B cell (primary cell): Measurements from ENCODE around the gene ZFAND2A. TPM values are rescaled to one million over a fixed set of nuclear protein-coding genes. Genes with fewer than 3 reads are reported as not detected.
A peak's percentile ranks its signal among the peaks of the same experiment; 100 is the strongest.

Experiments
- ATAC-seq: fragments of 200-7000 bp; cut with Tn5 transposase; one replicate; pipeline ENCODE4 v1.10.0; 2021; ENCODE audit warnings: low read depth, mild to moderate bottlenecking, moderate number of reproducible peaks, moderate library complexity
- CTCF ChIA-PET: fragments of 350-600 bp; sonication (Branson Sonifier 250); formaldehyde crosslinking; loops from one replicate; lab custom pipeline; 2021; ENCODE audit warnings: antibody characterized with exemption, inconsistent platforms; lab: Charles Lee
- POLR2A ChIA-PET: fragments of 350-600 bp; sonication (Branson Sonifier 250); formaldehyde crosslinking; loops from one replicate; lab custom pipeline; 2021; ENCODE audit warnings: antibody characterized with exemption; lab: Charles Lee
- DNase-seq: peaks from one replicate; pipeline ENCODE4 v3.0.0; 2013
- H2AFZ ChIP-seq: 2 replicates; pipeline ENCODE4 v1.6.1; 2012; ENCODE audit warnings: mild to moderate bottlenecking, low read depth, low read length; ENCODE audit not compliant: insufficient read depth, poor library complexity, severe bottlenecking
- H3K27ac ChIP-seq, 2 donors: 1 replicate in 1 of 2; 2 replicates in 1 of 2; pipeline ENCODE4 v1.5.1; 2012 to 2013; ENCODE audit warnings: low read length in 2 of 2, mild to moderate bottlenecking in 2 of 2, moderate library complexity in 1 of 2
- H3K27me3 ChIP-seq, 4 experiments: fragments of 200-600 bp in 1 of 4; sonication (generic) in 1 of 4; replicated peaks in 1 of 4; 1 replicate in 2 of 4; 2 replicates in 2 of 4; pipeline versions ENCODE4 v1.6.1 to v1.7.0; 2013 to 2016; ENCODE audit warnings: low read length in 3 of 4, mild to moderate bottlenecking in 2 of 4, mixed read lengths in 1 of 4, moderate library complexity in 1 of 4; ENCODE audit not compliant: insufficient read depth in 4 of 4, control insufficient read depth in 3 of 4; ENCODE audit errors: control extremely low read depth in 1 of 4
- H3K36me3 ChIP-seq, 2 experiments: replicated peaks in 1 of 2; 1 replicate in 1 of 2; 2 replicates in 1 of 2; pipeline versions ENCODE4 v1.6.1 to v1.7.1; 2013; ENCODE audit warnings: low read length in 1 of 2; ENCODE audit not compliant: insufficient read depth in 2 of 2, control insufficient read depth in 1 of 2; ENCODE audit errors: control extremely low read depth in 1 of 2, extremely low read depth in 1 of 2
- H3K4me1 ChIP-seq, 2 donors: fragments of 200-600 bp in 1 of 2; sonication (generic) in 1 of 2; 1 replicate in 1 of 2; 2 replicates in 1 of 2; pipeline versions ENCODE4 v1.5.1 to v1.6.1; 2013 to 2017; ENCODE audit warnings: low read length in 2 of 2; ENCODE audit not compliant: control insufficient read depth in 2 of 2, insufficient read depth in 2 of 2
- H3K4me2 ChIP-seq: replicated peaks from 2 replicates; pipeline ENCODE3; 2012; ENCODE audit warnings: mild to moderate bottlenecking, low read depth, low read length; ENCODE audit not compliant: poor library complexity, severe bottlenecking
- H3K4me3 ChIP-seq, 5 experiments: fragments of 200-600 bp in 1 of 5; sonication (generic) in 1 of 5; 1 replicate in 3 of 5; 2 replicates in 2 of 5; pipeline versions ENCODE4 v1.5.1 to v1.7.0; 2011 to 2016; ENCODE audit warnings: low read length in 4 of 5, mild to moderate bottlenecking in 4 of 5, low read depth in 2 of 5, control low read depth in 1 of 5, moderate library complexity in 1 of 5; ENCODE audit not compliant: insufficient read depth in 1 of 5; ENCODE audit errors: control extremely low read depth in 1 of 5, extremely low read depth in 1 of 5
- H3K79me2 ChIP-seq: fragments of 200-600 bp; sonication (generic); one replicate; pipeline ENCODE4 v1.6.0; 2016; ENCODE audit warnings: low read length; ENCODE audit not compliant: control insufficient read depth, insufficient read depth
- H3K9ac ChIP-seq: fragments of 200-600 bp; sonication (generic); 2 replicates; pipeline ENCODE4 v1.6.1; 2017; ENCODE audit warnings: mild to moderate bottlenecking, low read length, moderate library complexity
- H3K9me3 ChIP-seq, 3 donors: one replicate each; pipeline versions ENCODE4 v1.6.1 to v1.7.1; 2013; ENCODE audit warnings: low read length in 2 of 3; ENCODE audit not compliant: control insufficient read depth in 2 of 3, insufficient read depth in 1 of 3; ENCODE audit errors: control extremely low read depth in 1 of 3
- H4K20me1 ChIP-seq: 2 replicates; pipeline ENCODE4 v1.6.0; 2012; ENCODE audit warnings: mild to moderate bottlenecking, low read length; ENCODE audit not compliant: insufficient read depth, control insufficient read depth, poor library complexity, severe bottlenecking
- H3K27ac Mint-ChIP-seq: one replicate; pipeline ENCODE4 v1.8.0; 2021; ENCODE audit warnings: mixed read lengths
- H3K27me3 Mint-ChIP-seq: one replicate; pipeline ENCODE4 v1.8.0; 2021; ENCODE audit warnings: mixed read lengths
- H3K4me1 Mint-ChIP-seq: one replicate; pipeline ENCODE4 v1.8.0; 2021; ENCODE audit warnings: mixed read lengths
- H3K4me3 Mint-ChIP-seq: one replicate; pipeline ENCODE4 v1.8.0; 2021; ENCODE audit warnings: mixed read lengths
- H3K9me3 Mint-ChIP-seq: one replicate; pipeline ENCODE4 v1.8.0; 2022; ENCODE audit warnings: mixed read lengths; ENCODE audit not compliant: insufficient read depth
- CTCF ChIP-seq: fragments of 200-600 bp; IDR thresholded peaks from one replicate; pipeline ENCODE4 v1.8.0; 2022; ENCODE audit warnings: antibody characterized with exemption, mild to moderate bottlenecking
- EZH2 ChIP-seq: IDR thresholded peaks from 2 replicates; pipeline ENCODE4 v1.6.1; 2012; ENCODE audit warnings: borderline replicate concordance, low read depth, mild to moderate bottlenecking, moderate library complexity, low read length; ENCODE audit not compliant: insufficient read depth, poor library complexity, severe bottlenecking
- WGBS: methylation state at CpG from one replicate; pipeline ENCODE4 v1.1.5; 2013; ENCODE audit warnings: missing lambda C conversion rate; ENCODE audit not compliant: insufficient coverage; 5-methylcytosine and 5-hydroxymethylcytosine counted together
- intact Hi-C: fragments of 100-400 bp; cut with micrococcal nuclease; formaldehyde crosslinking; loops from one replicate; pipeline ENCODE4 v1.10.0; 2022
- polyA plus RNA-seq: library from polyadenylated mRNA; depleted of rRNA; stranded (reverse); fragments of >200 nt; gene quantifications from 2 replicates; pipeline ENCODE4 v1.2.3, GENCODE V29; 2012
- total RNA-seq, 2 donors: library from RNA; stranded (reverse); fragments of 120-200 nt in 1 of 2; gene quantifications; 1 replicate in 1 of 2; 2 replicates in 1 of 2; pipeline versions ENCODE4 v1.2.3 to v1.2.4, GENCODE V29; 2013 to 2022

The ZFAND2A gene
- total and polyA plus RNA-seq, 2 donors (not counting 1 experiment from before 2014, with no cell fraction given): 26.7 to 113 TPM

- H4K20me1 ChIP-seq: no peaks in the 10 kb centered on the region
- H3K9me3 ChIP-seq: peaks cover 0 to 4% (median 3%) of the 10 kb centered on the region in 3 donors
- no peak overlapping the region for H3K4me2 ChIP-seq
- no peaks in the 10 kb centered on the region for H3K79me2 ChIP-seq
- H3K9ac ChIP-seq: no peak overlapping the region
- Mint-ChIP-seq H3K9me3 (no peaks in the 10 kb centered on the region), H3K4me3 (no peak overlapping the region), H3K27me3 (peaks cover 37% of the 10 kb centered on the region), H3K4me1 (peaks cover 10% of the 10 kb centered on the region), H3K27ac (no peak overlapping the region)
- peaks cover 0 to 26% (median 10%) of the 10 kb centered on the region in 4 experiments for H3K27me3 ChIP-seq
- CTCF ChIA-PET: interaction anchor here (0.9 to 9.7 kb wide), 2 partner anchors 8 to 187 kb away, joined by 3 to 138 read pairs; no protein-coding TSS in a partner anchor
- TF ChIP-seq EZH2 (no peak), CTCF (no peak)
- no peak overlapping the region for H3K27ac ChIP-seq
- no peaks in the 10 kb centered on the region for H3K36me3 ChIP-seq
- WGBS: 95% methylated on average over 17 of the region's 19 CpGs
- no peak overlapping the region for H3K4me3 ChIP-seq
- no peak overlapping the region for H2AFZ ChIP-seq
- H3K4me1 ChIP-seq: peaks cover 6 to 8% of the 10 kb centered on the region in 2 donors
- ATAC-seq (no peak), DNase-seq (no peak)
- intact Hi-C loops: no loop called here
- POLR2A ChIA-PET: no interaction called here
Observed at GRCh38 chr7:1181031-1181430, 21.0 kb upstream of the ZFAND2A start.

- 24% methylated on average over 18 of the region's 22 CpGs for WGBS
- POLR2A ChIA-PET: no interaction called here
- intact Hi-C loops: loop anchor here (1.0 to 5.0 kb wide), 5 partner anchors 90 to 390 kb away; no protein-coding TSS in a partner anchor
- Histone ChIP-seq H3K4me1 (peaks cover 8 to 11% of the 10 kb centered on the region in 2 donors), H4K20me1 (no peaks in the 10 kb centered on the region), H3K79me2 (no peaks in the 10 kb centered on the region), H3K36me3 (no peaks in the 10 kb centered on the region), H3K27me3 (peaks cover 0 to 14% (median 5%) of the 10 kb centered on the region in 4 experiments), H3K9me3 (peaks cover 0 to 7% (median 4%) of the 10 kb centered on the region in 3 donors), H3K4me3 (no peak overlapping the region), H3K9ac (no peak overlapping the region), H2AFZ (no peak overlapping the region), H3K27ac (no peak overlapping the region), H3K4me2 (peak overlapping the region; percentile 71)
- Mint-ChIP-seq H3K27me3 (peaks cover 25% of the 10 kb centered on the region), H3K4me1 (peaks cover 10% of the 10 kb centered on the region), H3K4me3 (no peak overlapping the region), H3K27ac (no peak overlapping the region), H3K9me3 (no peaks in the 10 kb centered on the region)
- peak; percentile 72 for ATAC-seq
- DNase-seq: peak; percentile 76
- CTCF ChIA-PET: interaction anchor here (0.6 to 9.7 kb wide), 33 partner anchors 9 to 855 kb away, joined by 3 to 138 read pairs (median 4); partner anchors contain the start of genes GPR146 and ZFAND2A
- TF ChIP-seq EZH2 (no peak), CTCF (peak; percentile 60)
Observed at GRCh38 chr7:1176891-1177373, 16.9 kb upstream of the ZFAND2A start.
